Measurements from ENCODE around the gene THOC6. TPM values are rescaled to one million over a fixed set of nuclear protein-coding genes. Genes with fewer than 3 reads are reported as not detected.
A peak's percentile ranks its signal among the peaks of the same experiment; 100 is the strongest.

The THOC6 gene
- total RNA-seq, 4 donors from 2014 or later = 13.2 to 22.1 (median 20.1) TPM

DNA sequence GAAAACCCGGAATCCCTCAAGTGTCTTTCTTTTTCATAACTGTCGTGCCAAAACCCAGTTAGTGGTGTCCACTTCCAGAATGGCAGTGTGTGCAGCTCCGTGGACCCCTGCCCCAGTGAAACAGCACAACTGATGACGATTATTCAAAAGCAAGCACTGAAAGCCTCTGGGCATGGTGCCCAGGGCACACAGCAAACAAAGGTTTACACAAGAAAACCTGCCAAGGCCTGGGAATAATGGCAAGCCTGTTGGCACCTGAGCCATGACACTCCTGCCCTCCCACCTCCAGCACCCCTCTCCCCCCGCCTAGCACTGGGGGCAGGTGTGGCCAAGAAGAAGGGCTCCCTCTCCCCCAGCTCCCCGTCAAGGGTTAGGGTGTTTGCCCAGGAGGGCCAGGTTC is 46.4 kb upstream of the THOC6 start:
- no peak for DNase-seq (ENCODE audit: low spot score in 2 of 2)
- intact Hi-C loops (cut with DNase I; ENCODE audit: low total_unique reads) = no loop called here
- no peak overlapping the region for H3K4me3 ChIP-seq (ENCODE audit: low read depth, poor library complexity, severe bottlenecking)
- TF ChIP-seq POLR2A (IDR thresholded peaks at IDR 0.05) = no peak
- 68 to 84% methylated on average over 6 of the region's 6 CpGs for WGBS, 2 donors

DNA sequence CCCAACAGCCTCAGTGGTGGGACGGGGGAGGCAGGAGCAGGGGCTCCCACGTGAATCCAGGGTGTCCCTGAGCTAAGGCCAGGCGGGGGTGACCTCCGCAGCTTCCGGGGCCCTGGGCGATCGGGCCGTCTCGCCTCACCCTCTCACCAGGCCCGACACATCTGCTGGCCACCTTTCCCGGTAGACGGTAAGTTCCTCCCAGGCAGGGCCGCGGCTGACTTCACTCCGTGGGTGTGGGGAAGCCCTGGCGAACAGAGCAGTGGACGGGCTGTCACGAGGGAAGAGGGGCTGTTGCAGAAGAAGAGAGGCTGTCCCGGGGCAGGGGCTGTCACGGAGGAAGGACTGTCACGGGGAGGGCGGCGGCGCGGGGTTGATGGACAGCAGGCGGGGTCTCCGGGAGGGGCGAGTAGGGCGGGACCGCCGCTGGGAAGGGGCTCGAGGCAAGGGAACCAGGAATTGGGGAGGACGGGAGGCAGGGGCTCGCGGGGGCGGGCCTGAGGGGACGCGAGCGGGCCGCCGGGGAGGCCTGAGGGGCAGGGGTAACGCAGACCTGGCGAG is 44.1 kb upstream of the THOC6 start:
- DNase-seq (ENCODE audit: low spot score in 2 of 2) = no peak

DNA sequence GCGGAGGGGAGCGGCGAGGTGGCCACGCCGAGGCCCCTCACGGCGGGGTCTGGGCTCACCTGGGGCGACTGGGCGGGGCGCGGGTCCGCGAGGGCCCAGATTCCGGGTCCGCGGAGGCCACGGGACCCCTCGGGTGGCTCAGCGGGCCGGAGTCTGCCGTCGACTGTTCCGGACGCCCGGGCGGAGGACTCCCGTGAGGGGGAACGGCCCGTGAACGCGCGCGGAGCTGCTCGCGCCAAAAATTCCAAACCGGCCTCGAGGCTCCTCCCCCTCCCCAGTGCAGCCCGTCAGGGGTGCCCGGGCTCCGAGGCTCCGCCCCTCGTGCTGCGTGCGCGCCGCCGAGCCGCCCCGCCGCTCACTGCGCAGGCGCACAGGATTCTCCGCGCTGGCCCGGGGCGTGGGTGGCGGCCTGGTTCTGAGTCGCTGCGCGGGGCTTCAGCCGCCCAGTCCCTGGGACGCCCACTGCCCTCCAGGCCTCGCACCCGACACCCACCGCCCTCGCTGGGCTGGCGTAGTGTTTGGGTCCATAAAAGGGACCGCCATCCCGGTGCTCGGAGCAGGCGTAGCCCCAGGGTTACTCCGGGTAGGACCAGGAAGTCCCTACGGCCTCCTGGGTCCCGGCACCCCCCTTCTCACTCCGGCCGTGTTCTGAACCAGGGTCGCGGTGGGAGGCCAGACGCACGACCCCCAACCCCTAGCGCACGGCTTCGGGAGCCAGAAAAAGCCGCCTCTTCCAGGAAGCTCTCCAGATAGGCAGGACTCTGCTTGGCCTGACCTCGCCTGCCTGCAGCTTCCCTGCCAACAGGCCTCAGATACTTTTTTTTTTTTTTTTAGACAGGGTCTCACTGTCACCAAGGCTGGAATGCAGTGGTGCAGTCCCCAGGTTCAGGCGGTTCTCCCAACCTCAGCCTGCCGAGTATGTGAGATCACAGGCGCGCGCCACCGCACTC is 43.3 kb upstream of the THOC6 start, which contains the start of gene PKMYT1:
Gene PKMYT1 (minus strand): TSS at position 220 of the 950 bp plus-strand sequence. CDS start 789 bp downstream, outside the sequence.
- DNase-seq (ENCODE audit: low spot score in 2 of 2) = peak; percentile 84 to 98
- peak within 1 kb of the TSS; percentile 66 for H3K4me3 ChIP-seq (ENCODE audit: low read depth, poor library complexity, severe bottlenecking)
- WGBS, 2 donors = 7 to 11% methylated on average over 55 to 78 of the region's 91 CpGs
- peak in 1 of 2 donors; percentile 57 for TF ChIP-seq POLR2A (IDR thresholded peaks at IDR 0.05)
- no peak for TF ChIP-seq CTCF (IDR thresholded peaks at IDR 0.05)
- intact Hi-C loops (cut with DNase I; ENCODE audit: low total_unique reads) = no loop called here

More for the DNA sequence above, 44.1 kb upstream of the THOC6 start:
- intact Hi-C loops (cut with DNase I; ENCODE audit: low total_unique reads) = no loop called here
- H3K4me3 ChIP-seq (ENCODE audit: low read depth, poor library complexity, severe bottlenecking) = no peak overlapping the region
- TF ChIP-seq POLR2A (IDR thresholded peaks at IDR 0.05) = no peak
- TF ChIP-seq CTCF (IDR thresholded peaks at IDR 0.05) = no peak
- WGBS, 2 donors = 2 to 7% methylated on average over 33 to 39 of the region's 43 CpGs

DNA sequence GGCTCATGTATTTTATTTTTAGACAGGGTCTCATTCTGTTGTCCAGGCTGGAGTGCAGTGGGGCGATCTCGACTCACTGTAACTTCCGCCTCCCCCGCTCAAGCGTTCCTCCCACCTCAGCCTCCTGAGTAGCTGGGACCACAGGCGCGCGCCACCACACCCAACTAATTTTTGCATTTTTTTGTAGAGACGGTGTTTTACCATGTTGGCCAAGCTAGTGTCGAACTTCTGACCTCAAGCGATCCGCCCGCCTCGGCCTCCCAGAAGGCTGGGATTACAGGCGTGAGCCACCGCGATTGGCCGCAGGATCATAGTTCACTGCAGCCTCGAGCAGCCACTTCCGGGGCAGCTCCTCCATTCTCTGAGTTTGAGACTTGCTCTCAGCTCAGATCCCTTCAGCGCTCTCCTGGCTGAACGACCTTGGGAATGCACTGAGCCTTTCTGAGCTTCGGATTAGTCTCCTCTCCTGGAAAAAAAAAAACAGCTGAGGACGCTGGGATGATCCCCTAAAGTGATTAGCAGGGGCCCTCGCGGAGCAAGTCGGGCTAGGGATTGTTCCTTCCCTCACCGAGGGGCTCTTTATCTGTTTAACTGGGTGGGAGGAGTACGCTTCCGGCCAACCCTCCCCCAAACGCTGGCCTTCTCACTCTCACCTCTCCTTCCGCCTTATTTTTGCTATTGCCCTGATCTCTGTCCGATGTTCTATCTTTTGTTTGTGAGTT is 42.5 kb upstream of the THOC6 start:
- intact Hi-C loops (cut with DNase I; ENCODE audit: low total_unique reads) = no loop called here
- H3K4me3 ChIP-seq (ENCODE audit: low read depth, poor library complexity, severe bottlenecking) = no peak overlapping the region
- DNase-seq (ENCODE audit: low spot score in 2 of 2) = no peak

GRCh38 chr16:2981899-2982250 is 42.0 kb upstream of the THOC6 start:
- no peak for DNase-seq (ENCODE audit: low spot score in 2 of 2)
- H3K4me3 ChIP-seq (ENCODE audit: low read depth, poor library complexity, severe bottlenecking) = no peak overlapping the region
- 73 to 74% methylated on average over 4 of the region's 4 CpGs for WGBS, 2 donors
- intact Hi-C loops (cut with DNase I; ENCODE audit: low total_unique reads) = no loop called here
- TF ChIP-seq CTCF (IDR thresholded peaks at IDR 0.05) (no peak), POLR2A (IDR thresholded peaks at IDR 0.05) (no peak)

More for the DNA sequence above, 42.5 kb upstream of the THOC6 start:
- WGBS, 2 donors = 66 to 69% methylated on average over 33 of the region's 33 CpGs
- TF ChIP-seq CTCF (IDR thresholded peaks at IDR 0.05) (no peak), POLR2A (IDR thresholded peaks at IDR 0.05) (no peak)

DNA sequence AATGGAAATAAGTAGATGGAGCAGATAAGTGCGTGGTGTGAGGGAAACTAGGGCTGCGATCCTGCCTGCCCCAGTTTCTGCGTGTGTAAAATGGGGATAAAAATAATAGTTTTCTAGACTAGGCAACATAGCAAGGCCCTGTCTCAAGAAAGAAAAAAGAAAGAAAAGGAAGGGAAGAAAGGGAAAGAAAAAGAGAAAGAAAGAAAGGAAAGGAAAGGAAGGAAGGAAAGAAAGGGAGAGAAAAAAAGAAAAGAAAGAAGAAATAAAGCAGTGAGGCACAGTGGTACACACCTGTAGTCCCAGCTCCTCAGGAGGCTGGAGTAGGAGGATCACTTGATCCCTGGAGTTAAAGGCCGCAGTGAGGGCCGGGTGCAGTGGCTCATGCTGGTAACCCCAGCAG is 41.4 kb upstream of the THOC6 start:
- no peak overlapping the region for H3K4me3 ChIP-seq (ENCODE audit: low read depth, poor library complexity, severe bottlenecking)
- intact Hi-C loops (cut with DNase I; ENCODE audit: low total_unique reads) = no loop called here
- 75 to 76% methylated on average over 5 of the region's 5 CpGs for WGBS, 2 donors
- DNase-seq (ENCODE audit: low spot score in 2 of 2) = no peak
- TF ChIP-seq POLR2A (IDR thresholded peaks at IDR 0.05) (no peak), CTCF (IDR thresholded peaks at IDR 0.05) (no peak)
